B cell (primary cell): ENCODE data around the gene PI4KA.

Experiments
- EZH2 ChIP-seq: IDR thresholded peaks from 2 replicates; pipeline ENCODE4 v1.6.1; 2012; ENCODE audit warnings: borderline replicate concordance, low read depth, mild to moderate bottlenecking, moderate library complexity, low read length; ENCODE audit not compliant: insufficient read depth, poor library complexity, severe bottlenecking
- TF ChIP-seq, protein P1 (sequence below): fragments of 200-600 bp; IDR thresholded peaks from one replicate; pipeline ENCODE4 v1.8.0; 2022; ENCODE audit warnings: antibody characterized with exemption, mild to moderate bottlenecking

DNA sequence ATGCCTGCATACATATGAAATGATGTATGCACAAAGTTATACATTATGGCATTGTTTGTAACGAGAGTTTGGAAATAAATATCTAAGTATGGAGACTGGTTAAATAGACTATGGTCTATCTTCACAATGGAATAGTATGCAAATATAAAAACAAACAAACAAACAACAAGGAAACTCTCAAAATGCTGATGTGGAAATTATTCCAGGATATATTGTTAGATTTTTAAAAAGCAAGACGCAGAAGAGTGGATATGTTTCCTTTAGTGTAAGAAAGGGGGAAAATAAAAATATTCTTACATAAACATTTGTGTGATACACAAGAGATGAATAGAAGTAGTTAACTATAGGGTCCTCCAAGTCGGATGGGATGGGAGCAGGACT lies 47.8 kb upstream of the PI4KA start:
- no peak for TF ChIP-seq EZH2
- TF ChIP-seq, protein P1, sequence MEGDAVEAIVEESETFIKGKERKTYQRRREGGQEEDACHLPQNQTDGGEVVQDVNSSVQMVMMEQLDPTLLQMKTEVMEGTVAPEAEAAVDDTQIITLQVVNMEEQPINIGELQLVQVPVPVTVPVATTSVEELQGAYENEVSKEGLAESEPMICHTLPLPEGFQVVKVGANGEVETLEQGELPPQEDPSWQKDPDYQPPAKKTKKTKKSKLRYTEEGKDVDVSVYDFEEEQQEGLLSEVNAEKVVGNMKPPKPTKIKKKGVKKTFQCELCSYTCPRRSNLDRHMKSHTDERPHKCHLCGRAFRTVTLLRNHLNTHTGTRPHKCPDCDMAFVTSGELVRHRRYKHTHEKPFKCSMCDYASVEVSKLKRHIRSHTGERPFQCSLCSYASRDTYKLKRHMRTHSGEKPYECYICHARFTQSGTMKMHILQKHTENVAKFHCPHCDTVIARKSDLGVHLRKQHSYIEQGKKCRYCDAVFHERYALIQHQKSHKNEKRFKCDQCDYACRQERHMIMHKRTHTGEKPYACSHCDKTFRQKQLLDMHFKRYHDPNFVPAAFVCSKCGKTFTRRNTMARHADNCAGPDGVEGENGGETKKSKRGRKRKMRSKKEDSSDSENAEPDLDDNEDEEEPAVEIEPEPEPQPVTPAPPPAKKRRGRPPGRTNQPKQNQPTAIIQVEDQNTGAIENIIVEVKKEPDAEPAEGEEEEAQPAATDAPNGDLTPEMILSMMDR = no peak
